A204.1 (cell line): ENCODE data around the gene C3orf20.

Experiments
- FAIRE-seq: peaks from 2 replicates; lab custom pipeline; 2012; peaks lifted over from hg19 to GRCh38; lab: Jason Lieb, UNC

C3orf20 gene

DNA sequence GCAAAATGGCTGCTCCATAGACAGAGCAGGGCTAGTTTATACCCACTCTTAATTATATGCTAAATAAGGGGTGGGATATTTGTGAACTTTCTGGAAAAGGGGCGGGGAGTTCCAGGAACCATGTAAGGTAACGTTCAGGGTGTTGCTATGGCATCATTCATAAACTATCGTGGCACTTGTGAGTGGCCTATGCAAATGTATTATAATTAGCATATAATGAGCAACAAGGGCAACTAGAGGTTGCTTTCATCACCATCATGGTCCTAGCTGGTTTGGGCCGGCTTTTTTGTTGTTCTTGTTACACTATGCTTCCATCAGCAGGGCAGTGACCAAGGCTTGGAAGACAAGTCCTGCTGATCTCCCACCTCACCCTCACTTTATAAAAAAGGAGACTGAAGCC, 100.6 kb downstream of the C3orf20 start:
- no peak for FAIRE-seq

DNA sequence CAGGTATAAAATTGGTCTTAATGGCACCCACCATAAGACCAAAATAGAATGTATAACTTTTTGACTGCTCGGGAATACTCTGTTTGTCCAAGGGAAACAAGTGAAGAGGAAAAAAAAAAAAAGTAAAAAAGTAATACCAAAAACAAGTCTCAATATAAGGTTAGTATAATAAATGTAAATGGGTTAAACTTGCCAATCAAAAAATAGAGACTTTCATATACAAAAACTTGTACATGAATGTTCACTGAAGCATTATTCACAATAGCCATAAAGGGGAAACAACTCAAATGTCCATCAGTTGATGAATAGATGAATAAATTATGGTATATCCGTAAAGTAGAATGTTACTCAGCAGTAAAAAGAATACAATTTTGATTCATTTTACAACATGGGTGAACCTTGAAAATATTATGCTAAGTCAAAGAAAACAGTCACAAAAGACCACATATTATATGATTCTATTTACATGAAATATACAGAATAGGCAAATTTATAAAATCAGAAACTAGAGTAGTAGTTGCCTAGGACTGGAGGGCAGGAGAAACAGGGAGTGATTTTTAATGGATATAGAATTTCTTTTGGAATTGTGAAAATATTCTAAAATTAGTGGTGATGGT, 104.2 kb downstream of the C3orf20 start:
- no peak for FAIRE-seq

DNA sequence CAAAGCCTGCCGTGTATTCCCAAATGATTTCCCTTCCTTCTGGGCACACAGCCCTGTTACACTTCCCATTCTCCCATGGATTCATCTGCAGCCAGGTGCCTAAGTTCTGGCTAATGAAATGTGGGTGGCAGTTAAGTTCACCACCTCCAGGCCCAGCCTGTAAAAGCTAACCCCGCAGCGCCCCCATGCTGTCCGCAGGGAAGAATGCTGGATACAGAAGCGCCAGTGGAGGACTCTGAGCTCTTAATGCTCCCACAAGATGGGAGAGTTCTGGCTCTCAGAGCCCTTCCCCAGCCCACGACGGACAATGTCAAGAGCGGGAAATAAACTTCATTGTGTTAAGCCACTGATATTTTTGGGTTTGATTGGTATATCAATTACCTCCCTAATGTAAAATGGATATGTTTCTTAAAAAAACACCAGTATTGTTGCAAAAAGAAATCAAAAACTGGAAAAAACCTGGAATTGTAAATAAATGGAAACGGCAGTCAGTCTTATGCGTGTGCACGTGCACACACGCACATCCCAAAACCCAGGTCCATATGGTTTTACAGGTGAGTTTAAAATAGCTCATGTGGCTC, 106.1 kb downstream of the C3orf20 start:
- no peak for FAIRE-seq

DNA sequence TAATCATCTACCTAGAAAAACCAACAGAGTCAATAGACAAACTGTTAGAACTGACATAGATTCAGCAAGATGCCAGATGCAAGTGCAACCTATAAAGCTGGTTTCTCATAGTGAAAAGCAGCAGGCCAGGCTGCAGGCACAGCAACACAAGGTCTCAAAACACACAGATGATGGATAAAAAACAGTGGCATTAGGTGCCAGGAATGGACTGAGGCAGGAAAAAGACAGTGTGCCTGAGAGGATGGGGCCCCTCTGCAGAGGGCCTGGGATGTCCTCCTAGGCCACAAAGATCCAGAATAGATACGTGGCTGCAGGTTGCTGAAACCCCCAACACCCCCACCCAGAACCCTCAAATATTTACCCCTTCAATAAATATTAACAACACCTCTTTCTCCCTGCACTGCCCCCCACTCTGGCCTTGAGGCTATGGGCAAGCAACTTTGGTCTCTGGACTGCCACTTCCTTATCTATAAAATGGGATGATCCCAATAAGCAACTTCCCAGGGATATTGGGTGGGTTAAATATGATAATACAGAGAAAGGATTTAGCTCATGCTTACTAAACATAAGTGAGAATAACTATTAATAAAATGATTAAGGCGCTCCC, 108.6 kb downstream of the C3orf20 start:
- FAIRE-seq, result no peak

- FAIRE-seq, result no peak
These were observed 109.2 kb downstream of the C3orf20 start for GRCh38 chr3:14784087-14784681.

DNA sequence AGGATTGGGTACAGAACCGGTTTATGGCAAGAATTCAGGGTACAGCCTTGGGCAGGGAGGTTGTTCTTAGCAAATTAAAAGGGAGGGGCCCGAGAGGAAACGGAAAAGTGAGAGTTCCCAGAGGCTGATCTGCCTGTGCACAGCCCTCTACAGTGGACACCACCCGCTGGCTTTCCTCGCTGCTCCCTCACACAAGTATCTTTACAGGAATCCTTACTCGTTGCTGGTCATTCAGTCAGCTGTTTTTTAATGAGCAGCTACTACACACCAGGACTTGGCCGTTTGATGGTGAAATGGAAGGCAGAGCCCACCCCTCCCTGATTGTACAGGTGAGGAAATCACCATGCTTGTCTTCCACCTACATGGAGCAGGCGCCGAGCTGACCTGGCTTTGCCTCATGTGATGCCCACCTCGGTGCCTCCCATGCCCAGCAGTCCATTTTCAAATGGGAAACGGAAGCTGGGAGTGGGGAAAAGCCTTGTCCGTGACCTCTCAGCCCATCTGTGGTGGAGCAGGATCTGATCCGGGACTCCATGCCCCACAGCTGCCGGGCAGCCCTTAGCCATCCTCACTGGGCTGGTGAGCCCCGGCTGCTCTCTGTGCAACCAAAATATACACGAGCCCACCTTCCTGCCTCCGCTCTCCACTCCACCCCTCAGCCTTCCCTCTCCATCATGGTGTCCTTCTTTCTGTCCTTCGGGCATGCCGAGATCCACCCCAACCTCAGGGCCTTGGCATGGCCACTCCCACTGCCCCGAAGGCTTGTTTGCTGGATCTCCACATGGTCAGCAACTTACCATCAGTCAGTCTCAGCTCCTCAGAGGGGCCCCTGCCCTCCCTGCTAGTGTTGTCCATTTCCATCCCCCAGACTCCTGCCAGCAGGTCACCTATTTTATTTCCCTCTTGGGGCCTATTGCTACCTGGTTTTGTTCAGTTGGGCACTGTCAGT, 110.5 kb downstream of the C3orf20 start:
- FAIRE-seq, result no peak

DNA sequence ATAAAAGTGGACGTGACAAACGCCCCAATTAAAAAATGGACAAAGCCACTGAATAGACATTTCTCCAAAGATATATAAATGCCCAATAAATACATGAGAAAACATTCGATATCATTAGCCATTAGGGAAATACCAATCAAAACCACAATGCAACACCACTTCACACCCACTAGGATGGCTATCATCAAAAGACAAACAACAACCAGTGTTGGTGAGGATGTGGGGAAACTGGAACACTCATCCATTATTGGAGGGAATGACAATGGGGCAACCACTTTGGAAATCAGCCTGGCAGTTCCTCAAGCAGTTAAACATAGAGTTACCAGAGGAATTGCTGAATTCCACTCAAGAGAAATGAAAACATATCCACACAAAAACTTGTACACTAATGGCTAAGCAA, 111.4 kb downstream of the C3orf20 start:
- FAIRE-seq, result no peak

- no peak for FAIRE-seq
These were observed 112.7 kb downstream of the C3orf20 start for GRCh38 chr3:14787630-14788029.

DNA sequence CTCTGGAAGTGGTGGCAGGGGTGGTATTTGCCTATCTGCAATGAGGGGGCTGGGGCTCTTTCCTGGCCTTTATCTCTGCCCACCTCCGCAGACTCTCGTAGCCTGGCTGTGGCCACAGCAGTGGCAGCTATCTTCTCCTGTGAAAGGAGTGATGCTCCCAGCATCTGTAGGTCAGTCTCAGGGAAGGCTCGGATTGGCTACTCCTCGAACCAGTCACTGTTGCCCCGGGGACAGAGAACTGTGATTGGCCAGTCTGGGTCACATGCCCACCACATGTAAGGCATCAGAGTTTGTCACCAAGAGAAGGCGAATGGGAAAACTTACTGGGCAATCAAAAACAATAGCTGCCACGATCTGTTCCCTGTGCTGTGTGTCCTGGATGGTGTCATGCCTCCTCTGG, 113.7 kb downstream of the C3orf20 start:
- no peak for FAIRE-seq

DNA sequence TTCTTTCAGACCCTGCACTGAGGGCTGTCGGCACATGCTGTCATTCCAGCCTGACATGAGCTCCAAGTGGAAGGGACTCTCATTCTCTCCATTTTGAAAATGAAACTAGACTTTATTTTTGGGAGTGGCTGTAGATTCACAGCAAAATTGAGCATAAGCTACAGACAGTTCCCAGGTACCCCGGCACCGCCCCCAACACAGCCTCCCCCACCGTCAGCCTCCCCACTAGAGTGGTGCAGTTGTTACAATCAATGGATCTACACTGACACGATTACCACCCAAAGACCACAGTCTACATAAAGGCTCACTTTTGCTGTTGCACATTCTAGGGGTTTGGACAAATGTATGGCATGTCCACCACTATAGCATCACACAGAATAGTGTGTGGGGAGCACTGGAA, 114.3 kb downstream of the C3orf20 start:
- FAIRE-seq, result no peak

DNA sequence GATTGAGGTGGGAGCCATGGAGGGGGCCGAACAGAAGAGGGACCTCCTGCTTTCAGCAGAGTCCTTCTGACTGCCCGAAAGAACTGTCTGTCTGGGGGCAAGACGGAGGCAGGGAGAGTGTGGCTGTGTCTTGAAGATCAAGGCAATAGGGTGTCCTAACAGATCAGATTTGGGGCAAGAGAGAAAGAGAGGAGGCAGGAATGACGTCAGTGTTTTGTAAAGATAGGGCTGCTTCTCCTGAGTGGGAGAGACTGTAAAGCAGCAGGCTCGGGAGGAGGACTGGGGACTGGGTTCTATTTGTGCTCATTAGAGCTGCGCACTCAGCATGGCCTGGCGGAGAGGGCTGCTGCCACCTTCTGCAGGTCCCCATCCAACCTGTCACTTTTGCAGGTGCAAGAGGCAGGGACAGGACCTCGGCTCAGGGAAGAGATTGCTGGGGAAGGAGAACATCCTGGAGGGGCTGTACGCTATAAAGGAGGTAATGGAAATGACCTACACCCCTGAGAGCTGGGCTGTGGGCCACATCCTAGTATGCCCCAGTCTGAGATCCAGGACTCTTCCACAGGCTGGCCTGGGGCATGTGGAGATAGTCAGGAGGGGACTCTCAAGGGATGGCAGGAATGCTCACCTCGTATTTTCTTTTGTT, 114.8 kb downstream of the C3orf20 start:
- FAIRE-seq, result no peak

- FAIRE-seq, result no peak
These were observed 116.5 kb downstream of the C3orf20 start for GRCh38 chr3:14791343-14791945.

DNA sequence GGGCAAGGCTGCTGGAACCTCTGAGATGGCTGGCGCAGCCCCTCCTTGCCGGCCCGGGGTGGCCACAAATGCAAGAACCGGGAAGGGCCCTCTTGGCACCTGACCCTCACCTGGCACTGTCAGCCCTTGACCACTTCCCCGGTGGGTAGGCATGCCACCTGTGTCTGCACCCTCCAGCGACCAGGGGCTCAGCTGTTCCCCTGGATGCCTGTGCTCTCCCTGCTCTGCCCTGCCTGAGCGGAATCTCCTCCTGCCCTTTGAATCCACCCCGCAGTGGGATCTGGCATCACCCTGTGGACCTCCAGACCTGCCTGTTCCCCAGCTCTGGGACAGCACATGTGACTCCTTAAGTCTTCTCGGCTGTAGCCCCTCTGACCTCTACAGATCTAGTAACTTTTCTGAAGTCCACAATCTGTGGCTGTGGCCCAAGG, 117.8 kb downstream of the C3orf20 start:
- no peak for FAIRE-seq

GRCh38 chr3:14793126-14793857, 118.4 kb downstream of the C3orf20 start:
- FAIRE-seq, result no peak

- no peak for FAIRE-seq
These were observed 118.9 kb downstream of the C3orf20 start for GRCh38 chr3:14793858-14794234.

GRCh38 chr3:14794435-14794834, 119.5 kb downstream of the C3orf20 start:
- FAIRE-seq, result no peak

DNA sequence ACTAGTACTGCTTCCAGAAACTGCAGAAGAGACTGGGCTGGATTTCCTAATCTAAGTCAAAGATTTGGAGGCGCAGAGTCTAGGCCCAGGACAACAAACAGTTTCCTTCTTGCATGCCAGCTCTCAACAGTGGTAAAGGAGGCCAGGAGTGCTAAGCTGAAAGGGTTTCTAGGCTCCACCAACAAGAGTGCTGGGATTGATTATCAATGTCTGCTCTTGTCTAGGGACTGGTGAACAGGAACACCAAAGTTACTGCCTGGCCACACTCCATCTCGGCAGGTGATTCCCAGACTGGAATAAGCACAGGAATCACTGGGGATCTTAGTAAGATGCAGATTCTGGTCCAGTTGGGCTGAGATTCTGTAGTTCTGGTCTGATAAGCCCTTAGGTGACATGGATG, 121.1 kb downstream of the C3orf20 start:
- FAIRE-seq, result no peak

GRCh38 chr3:14796403-14797077, 121.6 kb downstream of the C3orf20 start:
- no peak for FAIRE-seq

GRCh38 chr3:14797731-14798130, 122.8 kb downstream of the C3orf20 start:
- no peak for FAIRE-seq

GRCh38 chr3:14798231-14798630, 123.3 kb downstream of the C3orf20 start:
- no peak for FAIRE-seq
